GM21528 (cell line): Measurements from ENCODE around the gene CHD8.

Experiments
- ATAC-seq: cut with Tn5 transposase; IDR thresholded peaks from one replicate; pipeline ENCODE4 v1.9.1; 2021; ENCODE audit warnings: mild to moderate bottlenecking, moderate library complexity; ENCODE audit not compliant: unreplicated experiment, low FRiP score

Gene CHD8

DNA sequence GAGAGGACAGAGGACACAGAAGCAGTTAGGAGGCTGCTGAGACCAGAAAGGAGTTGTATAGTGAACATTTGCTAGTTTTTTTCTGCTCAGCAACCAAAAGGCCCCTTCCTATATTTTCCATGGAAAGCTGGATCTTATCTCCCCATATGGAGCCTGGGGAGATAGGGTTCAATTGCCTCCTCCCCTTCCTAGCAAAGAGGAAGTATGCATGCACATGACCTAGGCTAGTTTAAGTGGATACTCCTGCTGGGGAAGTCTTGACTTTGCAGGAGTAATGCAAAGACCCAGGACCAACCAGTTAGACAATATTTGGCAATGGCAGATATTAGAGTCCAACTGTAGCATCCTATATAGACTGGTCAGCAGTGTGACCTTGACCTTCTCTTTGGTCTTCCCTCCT, 15.1 kb downstream of the CHD8 start:
- ATAC-seq, result no peak

DNA sequence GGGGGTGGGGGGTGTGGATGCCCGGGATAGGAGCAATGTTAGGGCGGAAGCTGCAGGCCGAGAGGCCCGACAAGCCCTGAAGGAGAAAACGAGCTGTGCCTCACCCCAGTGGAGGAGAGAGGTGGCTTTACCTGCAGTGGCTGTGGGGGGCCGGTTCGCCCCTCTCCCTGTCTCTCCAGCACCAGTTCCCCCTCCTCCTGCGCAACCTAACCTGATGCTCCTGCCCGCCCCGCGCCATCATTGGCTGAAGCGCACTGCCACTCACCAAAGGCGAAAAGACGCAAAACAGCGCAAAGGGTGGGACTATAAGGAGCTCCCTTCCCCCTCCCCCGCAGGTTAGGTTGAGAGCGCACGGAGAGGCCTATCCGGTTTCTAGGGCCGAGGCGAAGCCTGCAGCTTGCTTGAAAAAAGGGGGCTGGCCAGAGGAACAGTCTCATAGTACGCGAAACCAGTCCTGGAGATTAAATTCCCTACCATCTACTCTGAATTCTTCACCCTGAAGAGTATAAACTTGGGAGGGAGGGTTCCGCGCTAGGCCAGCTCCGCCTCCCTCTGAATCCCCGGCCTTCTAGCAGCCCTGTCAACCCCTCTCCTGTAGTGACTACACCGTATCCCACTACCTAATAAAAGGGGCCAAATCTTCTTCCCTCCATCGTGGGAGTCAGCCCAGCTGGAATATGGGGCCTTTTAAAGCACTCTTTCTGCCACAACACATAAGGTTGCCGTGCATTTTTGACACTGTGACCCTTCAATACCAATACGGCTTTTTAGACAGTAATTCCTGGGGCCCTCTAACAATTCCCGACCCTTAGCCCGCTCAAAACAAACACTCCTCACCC, 18.6 kb downstream of the CHD8 start:
- peak; percentile 98 for ATAC-seq

DNA sequence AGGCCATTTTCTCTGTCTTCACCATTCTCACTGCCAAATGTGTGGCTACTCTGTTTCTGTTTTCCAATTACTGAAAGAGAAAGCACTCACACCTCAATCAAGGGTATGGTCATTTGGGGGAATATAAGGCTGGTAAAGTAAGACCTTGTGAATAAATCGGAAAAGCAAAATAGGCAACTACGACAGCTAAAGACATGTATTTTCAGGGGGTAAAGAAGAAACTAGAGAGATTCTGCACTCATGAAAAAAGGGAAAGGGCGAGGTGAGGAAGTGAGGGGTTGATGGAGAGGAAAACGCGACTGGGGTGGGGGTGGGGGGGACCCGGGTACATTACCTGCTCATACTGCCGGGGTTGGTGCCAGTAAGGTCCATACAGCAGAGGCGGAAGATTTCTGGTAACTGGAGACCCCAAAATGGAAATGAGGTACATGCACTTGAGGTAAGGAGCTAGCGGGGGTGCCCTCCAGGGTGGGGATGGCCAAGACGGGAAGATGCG, 19.3 kb downstream of the CHD8 start:
- ATAC-seq, result peak; percentile 34

DNA sequence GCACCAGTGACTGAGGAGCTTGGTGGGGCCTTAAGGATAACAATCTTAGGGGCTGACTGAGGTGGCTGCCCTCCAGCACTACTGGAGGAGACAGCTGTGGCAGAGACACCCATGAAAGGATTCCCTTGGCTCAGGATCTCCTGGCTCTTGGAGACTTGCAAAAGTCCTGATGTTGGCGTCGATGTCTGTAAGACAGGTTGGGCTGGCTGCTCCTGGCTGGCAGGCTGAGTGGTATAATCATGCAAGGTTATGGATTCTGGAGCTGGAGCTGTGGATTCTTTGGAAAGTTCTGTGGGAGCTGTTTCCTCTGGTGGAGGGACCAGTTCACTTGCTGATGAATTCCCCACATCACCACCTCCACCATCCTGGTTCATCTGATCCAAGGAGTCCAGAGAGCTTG, 24.8 kb downstream of the CHD8 start:
- no peak for ATAC-seq

DNA sequence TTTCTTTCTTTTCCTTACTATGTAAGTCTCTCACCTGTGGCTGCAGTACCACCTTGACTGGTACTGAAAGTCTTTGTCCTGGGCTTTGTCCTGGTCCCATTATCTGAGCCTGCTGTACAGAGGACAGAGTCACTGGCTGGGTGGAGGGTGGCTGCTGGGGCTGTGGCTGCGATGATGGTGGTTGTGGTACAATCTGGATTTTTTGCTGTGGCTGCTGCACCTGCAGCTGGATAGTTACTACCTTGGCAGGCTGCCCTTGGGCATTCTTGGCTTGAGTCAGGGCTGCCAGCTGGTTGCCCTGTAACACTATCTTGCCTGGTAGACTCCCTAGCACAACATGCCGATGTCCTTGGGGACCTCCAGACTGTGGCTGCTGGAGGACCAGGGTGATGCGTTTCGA, 27.0 kb downstream of the CHD8 start:
- ATAC-seq, result no peak

DNA sequence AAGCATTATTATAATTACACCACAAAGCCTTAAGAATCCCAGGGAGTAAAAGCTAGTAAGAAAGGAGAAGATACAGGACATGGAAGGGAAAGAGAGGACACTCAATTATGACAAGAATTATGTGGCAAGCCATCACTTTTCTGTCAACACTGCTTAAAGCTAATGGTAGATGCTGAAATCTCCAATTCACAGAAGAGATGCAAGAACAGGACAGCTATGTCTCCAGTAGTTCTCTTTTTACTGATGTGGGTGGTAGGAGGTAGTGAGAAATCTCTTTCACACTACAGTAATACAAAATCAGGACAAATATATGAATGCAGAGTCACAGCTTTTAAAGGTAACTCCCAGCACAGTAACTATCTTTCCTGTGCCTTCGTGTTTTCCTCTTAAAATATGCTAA, 29.2 kb downstream of the CHD8 start:
- ATAC-seq, result no peak

DNA sequence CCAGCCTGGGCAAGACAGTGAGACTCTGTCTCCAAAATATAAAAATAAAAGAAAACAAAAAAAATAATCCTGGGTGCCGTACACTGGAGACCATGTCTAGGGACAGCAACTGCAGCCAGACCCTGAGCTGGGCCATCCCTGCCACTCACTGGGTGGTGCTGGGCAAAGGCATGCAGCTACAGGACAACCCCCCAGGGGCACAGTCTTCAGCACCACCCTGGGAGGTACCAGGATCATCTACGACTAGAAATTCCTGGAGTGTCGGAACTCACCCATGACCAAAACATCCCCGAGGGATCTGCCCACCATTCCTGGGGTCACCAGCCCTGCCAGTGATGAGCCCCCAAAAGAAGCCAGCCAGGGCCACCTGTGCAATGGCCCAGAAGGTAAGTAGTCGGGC, 36.4 kb downstream of the CHD8 start:
- ATAC-seq, result no peak

DNA sequence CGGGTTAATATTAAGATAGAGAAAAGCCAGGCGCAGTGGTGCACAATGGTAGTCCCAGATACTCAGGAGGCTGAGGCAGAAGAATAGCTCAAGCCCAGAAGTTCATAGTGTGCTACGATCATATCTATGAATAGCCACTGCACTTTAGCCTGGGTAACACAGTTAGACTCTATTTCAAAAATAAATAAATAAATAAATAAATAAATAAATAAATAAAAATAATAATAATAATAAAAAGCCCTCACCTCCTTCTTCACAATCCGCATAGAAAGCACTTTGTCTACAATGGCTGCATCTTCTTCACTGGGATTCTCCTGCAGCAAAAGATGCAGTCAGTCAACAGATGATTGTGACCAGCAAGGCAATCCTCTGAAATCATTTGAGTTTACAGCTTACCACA, 40.6 kb downstream of the CHD8 start:
- ATAC-seq, result no peak

DNA sequence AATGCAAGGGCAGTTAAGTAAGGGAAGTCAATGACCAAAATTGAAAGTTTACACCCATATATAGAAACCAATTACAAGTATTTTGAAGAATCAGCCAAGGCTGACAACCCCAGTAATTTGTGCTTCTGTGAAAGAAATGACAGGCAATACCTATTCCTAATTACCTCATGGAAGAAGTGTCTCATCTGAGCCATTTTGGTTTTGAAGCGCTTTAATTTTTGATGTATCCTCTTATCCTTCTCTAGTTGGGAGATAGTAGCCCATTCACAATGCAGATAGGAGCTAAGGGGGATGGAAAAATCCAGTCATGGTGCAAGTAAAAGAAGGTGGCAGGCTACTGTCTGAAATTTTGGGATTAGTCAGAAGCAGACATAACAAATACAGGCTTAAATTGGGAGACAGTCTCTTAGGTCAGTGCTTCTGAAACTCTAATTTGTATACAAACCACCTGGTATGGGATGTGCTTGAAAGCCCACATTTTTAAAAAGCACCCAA, 41.7 kb downstream of the CHD8 start:
- ATAC-seq, result no peak

DNA sequence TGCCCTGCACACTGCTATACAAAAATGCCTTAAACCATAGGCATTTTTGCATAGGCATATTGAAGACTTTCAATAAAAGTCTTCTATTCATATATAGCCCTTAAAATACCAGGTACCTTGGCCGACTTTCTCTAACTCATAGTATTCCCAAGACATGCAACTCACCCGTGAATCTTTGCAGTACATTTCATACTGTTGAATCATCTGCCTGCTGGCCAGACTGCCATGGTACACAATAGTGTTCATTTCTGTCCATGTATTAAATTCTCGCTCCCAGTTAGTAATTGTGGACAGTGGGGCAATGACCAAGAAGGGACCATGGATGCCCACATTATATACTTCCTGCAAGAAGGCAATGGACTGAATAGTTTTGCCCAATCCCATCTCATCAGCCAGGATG, 47.8 kb downstream of the CHD8 start:
- ATAC-seq, result no peak

DNA sequence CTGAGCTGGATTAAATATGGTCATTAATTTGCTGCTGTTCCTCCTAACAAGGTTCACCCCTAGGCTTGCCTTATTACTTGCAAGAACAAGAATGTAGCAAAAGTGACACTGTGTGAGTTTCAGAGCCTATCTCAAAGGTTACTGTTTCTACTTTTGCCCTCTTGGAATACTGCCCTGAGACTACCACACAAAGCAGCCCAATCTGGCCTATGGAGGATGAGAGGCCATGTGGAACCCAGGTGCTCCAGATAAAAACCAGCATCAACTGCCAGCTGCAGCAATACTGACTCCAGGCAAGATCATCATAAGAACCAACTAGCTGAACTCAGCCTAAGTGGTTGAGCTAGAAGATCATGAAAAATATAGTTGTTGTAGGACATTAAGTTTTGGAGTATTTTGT, 49.7 kb downstream of the CHD8 start:
- no peak for ATAC-seq

DNA sequence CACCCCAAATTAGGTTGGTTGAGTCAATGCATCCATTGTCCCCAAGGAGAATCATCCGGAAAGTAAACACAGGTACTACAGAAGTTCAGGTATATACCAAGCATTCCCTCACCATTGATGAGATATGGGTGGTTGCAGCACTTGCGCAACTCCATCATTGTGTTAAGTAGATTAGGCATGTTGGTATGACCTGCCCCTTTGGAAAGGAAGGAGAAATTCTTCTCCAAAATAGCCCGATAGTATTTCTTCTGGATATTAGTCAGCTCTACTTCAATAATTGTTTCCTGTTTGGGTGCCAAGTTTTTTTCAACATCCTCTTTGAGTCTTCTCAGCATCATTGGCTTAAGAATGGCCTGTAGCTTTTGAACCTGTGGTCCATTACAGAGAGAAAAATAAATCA, 50.8 kb downstream of the CHD8 start:
- no peak for ATAC-seq

DNA sequence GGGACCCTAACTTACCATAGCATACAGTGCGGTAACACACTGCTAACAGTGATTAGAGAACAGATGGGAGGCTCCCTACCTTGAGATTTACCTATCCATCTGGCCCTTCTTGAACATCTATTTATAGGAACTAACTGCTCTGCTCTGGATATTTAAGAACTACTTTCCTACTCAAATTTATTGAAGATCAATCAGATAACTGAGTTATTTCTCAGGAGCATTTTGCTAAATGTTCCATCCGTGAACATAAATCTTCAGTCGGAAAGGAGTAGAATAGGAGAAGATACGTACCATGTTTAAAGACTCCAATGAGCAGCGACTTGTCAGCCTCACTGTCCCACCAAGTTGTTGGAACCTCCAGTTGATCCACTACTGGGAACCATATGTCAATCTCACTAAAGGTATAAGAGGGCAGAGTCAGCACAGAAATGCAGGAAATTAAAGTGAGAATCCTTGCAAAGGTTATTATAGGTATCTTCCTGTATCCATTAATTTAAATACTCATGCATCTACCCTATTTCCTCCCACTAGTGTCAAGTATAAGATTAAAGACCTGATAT, 56.5 kb downstream of the CHD8 start:
- ATAC-seq, result no peak

DNA sequence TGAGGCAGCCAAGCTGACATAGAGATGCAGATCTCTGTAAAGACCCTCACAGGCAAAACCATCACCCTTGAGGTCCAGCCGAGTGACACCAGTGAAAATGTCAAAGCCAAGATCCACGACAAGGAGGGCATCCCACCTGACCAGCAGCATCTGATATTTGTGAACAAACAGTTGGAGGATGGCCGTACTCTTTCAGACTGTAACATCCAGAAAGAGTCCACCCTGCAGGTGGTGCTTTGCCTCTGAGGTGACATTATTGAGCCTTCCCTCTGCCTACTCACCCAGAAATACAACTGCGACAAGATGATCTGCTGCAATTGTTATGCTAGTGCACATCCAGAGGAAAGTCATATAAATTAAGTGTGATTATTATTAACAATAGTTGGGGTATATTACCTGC, 57.0 kb downstream of the CHD8 start:
- no peak for ATAC-seq

DNA sequence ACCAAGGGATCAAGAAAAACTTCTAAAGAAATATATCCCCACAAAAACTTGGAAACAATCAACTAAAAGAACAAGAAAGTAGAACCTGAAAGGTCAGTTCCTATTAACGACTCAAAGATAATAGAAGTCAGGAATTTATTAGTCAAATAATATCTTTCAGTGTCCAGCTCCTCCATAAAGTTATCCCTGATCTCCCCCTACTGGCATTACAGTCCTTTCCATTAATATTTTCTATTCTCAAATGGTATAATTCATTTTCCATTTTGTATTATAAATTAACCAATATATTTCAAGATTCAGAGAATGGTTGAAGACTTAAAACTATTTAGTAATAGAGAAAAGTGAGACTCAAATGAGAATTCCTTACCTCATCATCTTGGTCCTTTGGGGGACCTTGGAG, 60.5 kb downstream of the CHD8 start:
- no peak for ATAC-seq

DNA sequence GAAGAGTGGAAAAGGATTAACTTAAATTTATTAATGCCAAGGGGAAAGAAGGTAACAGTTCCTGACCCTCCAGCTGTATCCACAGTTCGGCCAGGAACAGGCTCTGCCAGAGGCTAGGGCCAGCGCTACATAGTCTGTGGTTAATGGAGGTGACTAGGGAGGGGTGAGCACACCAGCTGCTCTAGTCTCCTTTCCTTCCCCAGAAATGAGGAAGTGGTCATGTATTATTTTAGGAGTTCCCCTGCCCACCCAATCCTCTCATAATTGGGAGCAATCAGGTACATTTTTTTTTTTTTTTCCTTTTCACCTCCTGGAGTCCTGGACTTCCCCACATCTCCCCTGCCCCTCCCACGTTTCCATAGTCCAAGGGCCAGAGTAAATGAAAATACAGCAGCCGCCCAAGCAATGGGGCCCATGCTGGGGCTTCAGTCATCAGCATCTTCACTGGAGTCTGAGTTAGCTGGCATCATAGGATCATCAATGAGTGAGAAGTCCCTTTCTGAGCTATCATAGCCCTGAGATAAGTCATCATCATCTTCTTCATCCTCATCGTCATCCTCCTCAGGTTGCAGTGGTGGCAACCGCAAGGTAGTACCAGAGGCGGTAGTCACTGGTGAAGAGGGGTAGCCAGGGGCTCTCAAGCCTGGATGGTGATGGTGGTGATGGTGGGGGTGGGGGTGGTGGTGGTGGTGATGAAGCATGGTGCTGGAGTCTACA, 70.6 kb downstream of the CHD8 start:
- no peak for ATAC-seq

DNA sequence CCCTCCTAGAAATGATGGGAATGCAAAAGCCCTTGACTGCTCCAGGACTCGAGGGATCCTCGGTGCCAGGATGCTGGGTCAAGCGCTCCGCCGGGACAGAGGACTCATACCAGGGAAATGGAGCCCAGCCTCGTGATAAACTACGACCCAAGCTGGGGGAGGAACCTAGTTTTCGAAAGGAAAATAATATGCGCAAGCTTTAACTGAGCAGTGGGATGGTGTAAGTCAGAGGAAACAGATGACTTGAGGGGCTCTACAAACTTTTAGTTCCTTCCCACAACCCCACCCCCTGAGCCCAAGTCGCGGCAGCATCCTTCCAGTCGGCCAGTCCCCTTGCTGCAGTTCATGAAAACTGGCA, 71.5 kb downstream of the CHD8 start:
- peak; percentile 26 for ATAC-seq

DNA sequence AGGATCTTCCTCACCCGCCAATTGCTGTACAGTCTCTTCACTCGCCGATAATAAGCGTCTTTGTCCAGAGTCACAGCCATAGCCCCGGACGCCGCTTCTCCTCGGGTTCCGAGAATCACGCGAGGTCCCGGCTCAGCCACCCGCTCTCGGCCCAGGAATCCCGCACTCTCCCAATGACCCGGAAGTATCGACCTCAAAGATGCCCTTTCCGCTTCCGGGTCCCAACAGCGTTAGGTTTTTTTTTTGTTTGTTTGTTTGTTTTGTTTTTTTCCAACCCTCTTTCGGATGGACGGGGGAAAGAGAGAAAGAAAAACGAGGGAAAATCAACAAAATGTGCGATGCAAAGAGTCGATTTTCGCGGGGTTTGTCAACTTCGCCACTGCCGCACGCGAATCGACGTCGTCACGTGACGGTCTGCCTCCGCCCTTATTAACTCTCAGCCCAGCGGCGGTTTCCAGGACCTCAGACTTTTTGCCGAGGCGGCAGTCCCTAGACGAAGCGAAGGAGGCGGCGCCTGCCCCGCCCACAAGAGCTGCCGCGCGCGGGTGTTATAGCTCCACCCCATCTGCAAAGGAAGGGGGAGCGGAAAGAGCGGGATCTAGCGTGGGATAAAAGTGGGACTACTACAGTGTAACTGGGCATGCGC, 72.0 kb downstream of the CHD8 start, which contains the start of gene SUPT16H:
TSS of gene SUPT16H (minus strand) at position 172 of the 646 bp plus-strand sequence. CDS start at position 80, 92 bp downstream.
- ATAC-seq, result peak; percentile 91

DNA sequence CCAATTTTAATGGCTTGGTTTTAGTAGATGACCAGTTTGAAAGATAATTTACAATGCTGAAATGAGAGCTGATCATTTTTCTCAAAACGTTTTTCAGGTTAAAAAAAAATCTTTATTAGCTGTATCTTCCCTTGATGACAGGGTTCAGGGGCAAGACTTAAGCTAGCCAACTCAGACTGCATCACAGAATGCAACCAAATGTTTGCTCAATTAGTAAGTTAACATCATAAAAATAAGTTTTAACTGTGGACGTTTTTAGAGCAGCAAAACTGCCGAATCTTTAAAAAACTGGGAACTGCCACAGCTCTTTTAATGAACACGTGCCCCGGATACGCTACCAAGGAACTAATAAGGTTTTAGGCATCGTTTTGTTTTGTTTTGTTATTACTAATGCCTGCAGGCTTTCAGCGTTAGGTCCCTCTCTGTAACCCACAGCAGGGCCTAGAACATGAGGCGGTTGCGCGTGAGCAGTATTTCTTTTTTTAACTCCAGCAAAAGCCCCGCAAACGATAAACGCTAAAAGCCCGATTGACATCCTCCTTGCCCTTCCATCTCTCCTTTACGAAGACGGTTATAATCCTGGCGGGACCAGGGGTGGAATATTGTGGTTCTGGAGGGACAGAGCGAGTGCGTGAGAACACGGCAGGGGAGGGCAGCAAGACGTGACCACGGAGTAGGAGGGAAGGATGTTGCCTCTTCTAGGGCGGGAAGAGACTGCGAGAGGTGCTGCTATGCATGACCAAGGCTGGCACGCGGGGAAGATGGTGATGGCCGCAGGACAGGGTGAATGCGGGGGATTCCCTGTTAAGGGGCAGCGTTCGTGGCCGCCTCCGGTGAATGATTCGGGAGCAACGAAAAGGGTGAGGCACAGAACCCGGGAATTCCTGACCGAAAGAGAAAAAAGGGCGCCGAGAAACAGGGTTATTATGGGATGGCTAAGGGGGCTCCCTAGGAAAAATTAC, 72.8 kb downstream of the CHD8 start:
- peak; percentile 35 for ATAC-seq

DNA sequence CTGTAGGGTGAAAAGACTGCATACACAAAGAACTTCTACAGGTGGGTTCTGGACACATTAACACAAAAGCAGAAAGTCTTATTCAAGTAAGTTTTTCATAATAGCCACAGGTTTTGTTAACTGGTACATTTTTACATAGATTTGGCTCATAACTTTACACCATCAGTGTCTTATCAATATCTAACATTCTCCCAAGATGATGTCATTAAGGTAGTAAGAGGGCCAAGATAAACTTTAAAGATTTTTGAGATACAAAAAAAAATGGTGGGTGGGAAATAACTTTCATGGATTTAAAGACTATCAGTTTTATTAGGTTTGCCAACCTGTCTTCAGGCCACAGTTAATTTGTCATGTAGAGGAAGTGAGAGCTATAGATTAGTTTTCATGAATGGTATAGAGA, 73.8 kb downstream of the CHD8 start:
- ATAC-seq, result no peak
